RWPE2 (cell line): ENCODE results near the gene OR6B2.

Source experiments
- ATAC-seq: fragments of 200-7000 bp; cut with Tn5 transposase; 3 replicates; pipeline ENCODE4 v1.9.1; 2021; ENCODE audit warnings: low read depth
- DNase-seq: peaks from one replicate; pipeline ENCODE4 v3.0.0-alpha.2; 2020; ENCODE audit warnings: low spot score
- H3K27ac ChIP-seq: fragments of 450-650 bp; 2 replicates; pipeline ENCODE4 v1.5.1; 2017; ENCODE audit warnings: mild to moderate bottlenecking; ENCODE audit not compliant: poor library complexity, severe bottlenecking
- H3K27me3 ChIP-seq: fragments of 250-450 bp; sonication (Bioruptor Pico); 2 replicates; pipeline ENCODE4 v1.5.1; 2021; ENCODE audit warnings: mild to moderate bottlenecking, moderate library complexity; ENCODE audit not compliant: insufficient read depth, poor library complexity, severe bottlenecking
- H3K36me3 ChIP-seq: fragments of 250-450 bp; sonication (Bioruptor Pico); 2 replicates; pipeline ENCODE4 v1.5.1; 2020; ENCODE audit warnings: low read depth, mild to moderate bottlenecking, moderate library complexity
- H3K4me1 ChIP-seq: fragments of 250-450 bp; sonication (Bioruptor Pico); 2 replicates; pipeline ENCODE4 v1.5.1; 2021; ENCODE audit warnings: mild to moderate bottlenecking, moderate library complexity; ENCODE audit not compliant: insufficient read depth, poor library complexity, severe bottlenecking
- H3K4me3 ChIP-seq: fragments of 250-450 bp; sonication (Bioruptor Pico); 2 replicates; pipeline ENCODE4 v1.5.1; 2021; ENCODE audit warnings: mild to moderate bottlenecking, moderate library complexity; ENCODE audit not compliant: severe bottlenecking
- H3K9me3 ChIP-seq: fragments of 250-450 bp; sonication (Bioruptor Pico); 2 replicates; pipeline ENCODE4 v1.5.1; 2021; ENCODE audit warnings: mild to moderate bottlenecking, moderate library complexity; ENCODE audit not compliant: severe bottlenecking
- TF ChIP-seq, protein P1 (sequence below): fragments of 450-650 bp; IDR thresholded peaks from one replicate; pipeline ENCODE4 v1.5.1; 2017; ENCODE audit warnings: mild to moderate bottlenecking, moderate library complexity; ENCODE audit not compliant: poor library complexity, severe bottlenecking

Gene OR6B2

DNA sequence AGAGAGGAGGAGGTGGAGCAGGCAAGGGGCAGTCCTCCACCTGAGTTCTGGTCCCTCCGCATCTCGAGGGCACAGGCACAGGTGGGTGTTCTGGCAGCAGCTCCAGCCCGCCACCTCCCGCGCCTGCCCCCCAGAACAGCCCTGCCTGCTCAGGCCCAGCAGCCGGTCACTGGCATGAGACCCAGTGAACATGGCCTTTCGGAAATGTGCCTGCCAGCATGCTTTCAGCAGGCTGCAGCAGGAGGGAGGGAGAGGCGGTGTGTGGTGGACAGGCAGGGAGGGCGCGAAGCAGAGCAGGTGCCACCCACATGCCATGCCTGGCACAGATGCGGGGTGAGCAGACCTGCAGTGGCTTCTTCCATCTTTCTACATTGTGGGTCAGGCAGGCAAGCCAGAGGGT lies 26.4 kb upstream of the OR6B2 start:
- Histone ChIP-seq H3K36me3 (no peaks in the 10 kb centered on the region), H3K4me3 (no peak overlapping the region), H3K27ac (no peak overlapping the region), H3K4me1 (no peaks in the 10 kb centered on the region), H3K27me3 (peaks cover 52% of the 10 kb centered on the region), H3K9me3 (no peaks in the 10 kb centered on the region)
- ATAC-seq (no peak), DNase-seq (no peak)
- TF ChIP-seq, protein P1, sequence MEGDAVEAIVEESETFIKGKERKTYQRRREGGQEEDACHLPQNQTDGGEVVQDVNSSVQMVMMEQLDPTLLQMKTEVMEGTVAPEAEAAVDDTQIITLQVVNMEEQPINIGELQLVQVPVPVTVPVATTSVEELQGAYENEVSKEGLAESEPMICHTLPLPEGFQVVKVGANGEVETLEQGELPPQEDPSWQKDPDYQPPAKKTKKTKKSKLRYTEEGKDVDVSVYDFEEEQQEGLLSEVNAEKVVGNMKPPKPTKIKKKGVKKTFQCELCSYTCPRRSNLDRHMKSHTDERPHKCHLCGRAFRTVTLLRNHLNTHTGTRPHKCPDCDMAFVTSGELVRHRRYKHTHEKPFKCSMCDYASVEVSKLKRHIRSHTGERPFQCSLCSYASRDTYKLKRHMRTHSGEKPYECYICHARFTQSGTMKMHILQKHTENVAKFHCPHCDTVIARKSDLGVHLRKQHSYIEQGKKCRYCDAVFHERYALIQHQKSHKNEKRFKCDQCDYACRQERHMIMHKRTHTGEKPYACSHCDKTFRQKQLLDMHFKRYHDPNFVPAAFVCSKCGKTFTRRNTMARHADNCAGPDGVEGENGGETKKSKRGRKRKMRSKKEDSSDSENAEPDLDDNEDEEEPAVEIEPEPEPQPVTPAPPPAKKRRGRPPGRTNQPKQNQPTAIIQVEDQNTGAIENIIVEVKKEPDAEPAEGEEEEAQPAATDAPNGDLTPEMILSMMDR, result no peak

GRCh38 chr2:240055177-240055917 lies 25.1 kb upstream of the OR6B2 start:
- no peak for ATAC-seq
- Histone ChIP-seq H3K9me3 (no peaks in the 10 kb centered on the region), H3K4me3 (no peak overlapping the region), H3K27ac (no peak overlapping the region), H3K4me1 (no peaks in the 10 kb centered on the region), H3K27me3 (peaks cover 62% of the 10 kb centered on the region), H3K36me3 (no peaks in the 10 kb centered on the region)
- TF ChIP-seq, protein P1, result no peak
- DNase-seq, result no peak

GRCh38 chr2:240053173-240054155 lies 23.2 kb upstream of the OR6B2 start, which contains the start of gene OR6B3:
Gene OR6B3 (minus strand): TSS chr2:240053521.
- ATAC-seq, result no peak

DNA sequence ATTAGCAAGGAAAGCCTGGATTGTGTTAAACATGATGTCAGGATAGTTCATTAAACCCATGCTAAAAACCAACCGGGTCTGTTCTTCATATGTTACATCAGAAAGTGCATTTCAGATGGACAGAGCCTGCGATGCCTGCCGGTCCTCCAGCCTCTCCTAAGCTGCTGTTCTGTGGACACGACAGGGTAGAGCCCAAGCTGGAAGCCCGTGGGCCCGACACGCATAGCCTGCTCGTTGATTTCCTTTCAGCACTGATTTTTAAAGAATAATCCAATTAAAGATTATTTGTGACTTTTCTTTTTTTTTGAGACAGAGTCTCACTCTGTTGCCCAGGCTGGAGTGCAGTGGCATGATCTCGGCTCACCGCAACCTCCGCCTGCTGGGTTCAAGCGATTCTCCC lies 22.3 kb upstream of the OR6B2 start:
- H3K27ac ChIP-seq, result no peak overlapping the region
- H3K4me3 ChIP-seq, result no peak overlapping the region
- H3K27me3 ChIP-seq, result peaks cover 78% of the 10 kb centered on the region
- H3K4me1 ChIP-seq, result no peaks in the 10 kb centered on the region
- DNase-seq, result no peak
- ATAC-seq, result no peak
- TF ChIP-seq, protein P1, result no peak
- no peaks in the 10 kb centered on the region for H3K36me3 ChIP-seq
- H3K9me3 ChIP-seq, result no peaks in the 10 kb centered on the region

More at GRCh38 chr2:240053173-240054155, 23.2 kb upstream of the OR6B2 start, which contains the start of gene OR6B3:
- TF ChIP-seq, protein P1, result no peak
- no peak for DNase-seq
- H3K36me3 ChIP-seq, result no peaks in the 10 kb centered on the region
- H3K4me1 ChIP-seq, result no peaks in the 10 kb centered on the region
- H3K9me3 ChIP-seq, result no peaks in the 10 kb centered on the region
- no peak within 1 kb of the TSS for H3K4me3 ChIP-seq
- peaks cover 73% of the 10 kb centered on the region for H3K27me3 ChIP-seq
- no peak within 1 kb of the TSS for H3K27ac ChIP-seq
